Measurements from ENCODE around the gene ABAT. TPM values are rescaled to one million over a fixed set of nuclear protein-coding genes. Genes with fewer than 3 reads are reported as not detected.
"Not testable (repeated sequence)": the region's sequence is repeated elsewhere in the genome, so short reads cannot be mapped to it uniquely, and the experiment has no call there.

The ABAT gene
- total RNA-seq, 4 donors from 2014 or later, result 0.55 to 1.9 (median 0.92) TPM

GRCh38 chr16:8646326-8647053, 27.9 kb upstream of the ABAT start:
- TF ChIP-seq, protein P1, sequence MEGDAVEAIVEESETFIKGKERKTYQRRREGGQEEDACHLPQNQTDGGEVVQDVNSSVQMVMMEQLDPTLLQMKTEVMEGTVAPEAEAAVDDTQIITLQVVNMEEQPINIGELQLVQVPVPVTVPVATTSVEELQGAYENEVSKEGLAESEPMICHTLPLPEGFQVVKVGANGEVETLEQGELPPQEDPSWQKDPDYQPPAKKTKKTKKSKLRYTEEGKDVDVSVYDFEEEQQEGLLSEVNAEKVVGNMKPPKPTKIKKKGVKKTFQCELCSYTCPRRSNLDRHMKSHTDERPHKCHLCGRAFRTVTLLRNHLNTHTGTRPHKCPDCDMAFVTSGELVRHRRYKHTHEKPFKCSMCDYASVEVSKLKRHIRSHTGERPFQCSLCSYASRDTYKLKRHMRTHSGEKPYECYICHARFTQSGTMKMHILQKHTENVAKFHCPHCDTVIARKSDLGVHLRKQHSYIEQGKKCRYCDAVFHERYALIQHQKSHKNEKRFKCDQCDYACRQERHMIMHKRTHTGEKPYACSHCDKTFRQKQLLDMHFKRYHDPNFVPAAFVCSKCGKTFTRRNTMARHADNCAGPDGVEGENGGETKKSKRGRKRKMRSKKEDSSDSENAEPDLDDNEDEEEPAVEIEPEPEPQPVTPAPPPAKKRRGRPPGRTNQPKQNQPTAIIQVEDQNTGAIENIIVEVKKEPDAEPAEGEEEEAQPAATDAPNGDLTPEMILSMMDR (IDR thresholded peaks at IDR 0.05 in 4 of 5, conservative IDR thresholded peaks at IDR 0.05 in 1 of 5), result no peak
- no peak for TF ChIP-seq POLR2A (IDR thresholded peaks at IDR 0.05)
- no peaks in the 10 kb centered on the region for H3K27me3 ChIP-seq
- no peak for ATAC-seq
- no peak for DNase-seq
- in situ Hi-C loops (cut with MboI; ENCODE audit: low sequenced_read_pairs in 4 of 4), result no loop called here
- peaks cover 0 to 66% of the 10 kb centered on the region in 2 donors for H3K36me3 ChIP-seq
- H3K27ac ChIP-seq, result no peak overlapping the region
- no peaks in the 10 kb centered on the region for H3K9me3 ChIP-seq
- intact Hi-C loops (cut with DNase I; ENCODE audit: low total_unique reads), result no loop called here
- H3K4me3 ChIP-seq, result no peak overlapping the region
- no peaks in the 10 kb centered on the region for H3K4me1 ChIP-seq

DNA sequence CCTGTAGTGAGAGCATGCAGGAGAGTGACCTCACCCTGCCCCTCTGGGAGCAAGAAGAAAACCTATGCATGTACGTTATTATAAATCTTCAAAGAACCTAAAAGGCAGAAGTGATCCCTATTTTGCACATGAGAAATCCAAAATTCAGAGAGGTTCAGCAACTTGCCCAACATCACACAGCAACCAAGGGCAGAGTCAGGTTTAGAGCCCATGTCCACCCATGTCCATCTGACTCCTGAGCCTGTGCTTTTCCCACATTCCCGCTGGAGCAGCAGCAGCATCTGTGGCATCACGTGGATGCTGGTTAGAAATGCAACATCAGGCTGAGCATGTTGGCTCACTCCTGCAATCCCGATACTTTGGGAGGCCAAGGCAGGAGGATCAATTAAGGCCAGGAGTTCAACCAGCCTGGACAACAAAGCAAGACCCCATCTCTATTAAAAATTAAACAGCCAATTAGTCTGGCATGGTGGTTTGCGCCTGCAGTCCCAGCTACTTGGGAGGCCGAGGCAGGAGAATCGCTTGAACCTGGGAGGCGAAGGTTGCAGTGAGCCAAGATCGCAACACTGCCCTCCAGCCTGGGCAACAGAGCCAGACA, 26.6 kb upstream of the ABAT start:
- no peak overlapping the region for H3K27ac ChIP-seq
- ATAC-seq (no peak), DNase-seq (no peak)
- peaks cover 0 to 52% of the 10 kb centered on the region in 2 donors for H3K36me3 ChIP-seq
- no peaks in the 10 kb centered on the region for H3K9me3 ChIP-seq
- no peak overlapping the region for H3K4me3 ChIP-seq
- in situ Hi-C loops (cut with MboI; ENCODE audit: low sequenced_read_pairs in 4 of 4) (no loop called here), intact Hi-C loops (cut with DNase I; ENCODE audit: low total_unique reads) (no loop called here)
- no peaks in the 10 kb centered on the region for H3K4me1 ChIP-seq
- TF ChIP-seq, protein P1 (IDR thresholded peaks at IDR 0.05 in 4 of 5, conservative IDR thresholded peaks at IDR 0.05 in 1 of 5), result no peak
- TF ChIP-seq POLR2A (IDR thresholded peaks at IDR 0.05), result no peak
- H3K27me3 ChIP-seq, result no peaks in the 10 kb centered on the region

GRCh38 chr16:8648877-8649276, 25.5 kb upstream of the ABAT start:
- intact Hi-C loops (cut with DNase I; ENCODE audit: low total_unique reads) (no loop called here), in situ Hi-C loops (cut with MboI; ENCODE audit: low sequenced_read_pairs in 4 of 4) (no loop called here)
- no peaks in the 10 kb centered on the region for H3K4me1 ChIP-seq
- DNase-seq, result no peak
- no peak overlapping the region for H3K4me3 ChIP-seq
- no peaks in the 10 kb centered on the region for H3K27me3 ChIP-seq
- no peaks in the 10 kb centered on the region for H3K9me3 ChIP-seq
- no peak overlapping the region for H3K27ac ChIP-seq
- TF ChIP-seq, protein P1 (IDR thresholded peaks at IDR 0.05 in 4 of 5, conservative IDR thresholded peaks at IDR 0.05 in 1 of 5), result no peak
- TF ChIP-seq POLR2A (IDR thresholded peaks at IDR 0.05), result no peak
- H3K36me3 ChIP-seq, result peaks cover 0 to 42% of the 10 kb centered on the region in 2 donors
- no peak for ATAC-seq

DNA sequence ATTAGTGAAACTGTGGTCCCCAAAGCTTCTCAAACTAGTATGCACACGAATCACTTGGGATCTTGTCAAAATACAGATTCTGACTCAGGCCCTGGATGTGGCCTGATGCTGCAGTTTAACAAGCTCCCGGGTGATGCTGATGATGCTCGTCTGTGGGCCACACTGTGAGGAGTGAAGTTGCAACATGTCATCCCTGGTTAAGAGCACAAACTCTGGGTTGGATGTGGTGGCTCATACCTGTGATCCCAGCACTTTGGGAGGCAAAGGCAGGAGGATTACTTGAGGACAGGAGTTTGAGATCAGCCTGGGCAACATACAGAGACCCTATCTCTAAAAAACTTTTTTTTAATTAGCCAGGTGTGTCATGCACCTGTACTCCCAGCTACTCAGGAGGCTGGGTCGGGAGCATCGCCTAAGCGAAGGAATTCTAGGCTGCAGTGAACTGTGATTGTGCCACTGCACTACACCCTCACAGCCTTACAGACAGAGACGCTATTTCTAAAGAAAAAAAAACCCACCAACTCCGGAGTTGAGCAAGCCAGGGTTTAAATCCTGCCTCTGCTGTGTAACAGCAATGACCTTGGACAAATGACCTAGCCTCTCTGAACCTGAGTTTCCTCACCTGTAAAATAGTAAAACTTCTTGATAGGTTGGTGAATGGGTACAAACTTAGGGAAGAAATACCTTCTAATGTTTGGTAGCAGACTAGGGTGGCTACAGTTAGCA, 24.4 kb upstream of the ABAT start:
- no peak for DNase-seq
- intact Hi-C loops (cut with DNase I; ENCODE audit: low total_unique reads), result no loop called here
- H3K36me3 ChIP-seq, result peaks cover 0 to 31% of the 10 kb centered on the region in 2 donors
- no peaks in the 10 kb centered on the region for H3K27me3 ChIP-seq
- no peaks in the 10 kb centered on the region for H3K9me3 ChIP-seq
- in situ Hi-C loops (cut with MboI; ENCODE audit: low sequenced_read_pairs in 4 of 4), result loop anchor here (10.0 to 25.0 kb wide), 4 partner anchors 162 to 362 kb away; partner anchors contain the start of gene LITAFD (in 1 of the 4)
- ATAC-seq, result no peak
- no peak overlapping the region for H3K4me3 ChIP-seq
- no peaks in the 10 kb centered on the region for H3K4me1 ChIP-seq
- no peak overlapping the region for H3K27ac ChIP-seq
- no peak for TF ChIP-seq POLR2A (IDR thresholded peaks at IDR 0.05)
- TF ChIP-seq, protein P1 (IDR thresholded peaks at IDR 0.05 in 4 of 5, conservative IDR thresholded peaks at IDR 0.05 in 1 of 5), result no peak

DNA sequence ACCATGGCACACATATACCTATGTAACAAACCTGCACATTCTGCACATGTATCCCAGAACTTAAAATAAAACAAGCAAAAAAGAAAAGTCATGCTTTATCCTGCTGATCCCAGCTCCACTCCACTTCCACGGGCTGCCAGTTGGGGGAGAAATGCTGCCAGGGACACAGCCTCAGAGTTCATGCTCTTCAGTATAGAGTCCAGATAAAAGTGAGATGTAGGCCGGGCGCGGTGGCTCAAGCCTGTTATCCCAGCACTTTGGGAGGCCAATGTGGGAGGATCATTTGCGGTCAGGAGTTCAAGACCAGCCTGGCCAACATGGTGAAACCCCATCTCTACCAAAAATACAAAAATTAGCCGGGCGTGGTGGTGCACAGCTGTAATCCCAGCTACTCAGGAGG, 22.5 kb upstream of the ABAT start:
- H3K4me3 ChIP-seq; intact Hi-C loops (cut with DNase I; ENCODE audit: low total_unique reads); ATAC-seq; H3K27ac ChIP-seq; H3K9me3 ChIP-seq; H3K4me1 ChIP-seq; H3K27me3 ChIP-seq; DNase-seq: not testable (repeated sequence)
- in situ Hi-C loops (cut with MboI; ENCODE audit: low sequenced_read_pairs in 4 of 4), result loop anchor here (10.0 to 25.0 kb wide), 4 partner anchors 160 to 360 kb away; partner anchors contain the start of gene LITAFD (in 1 of the 4)
- peaks cover 0 to 12% of the 10 kb centered on the region in 2 donors for H3K36me3 ChIP-seq

All from gastrocnemius medialis (tissue), 4 donors.